COLO829 (cell line): ENCODE results near the gene CATSPER1.

Experiments
- DNase-seq: peaks from one replicate; pipeline ENCODE4 v3.0.0; 2012; ENCODE audit warnings: low spot score

CATSPER1 gene

DNA sequence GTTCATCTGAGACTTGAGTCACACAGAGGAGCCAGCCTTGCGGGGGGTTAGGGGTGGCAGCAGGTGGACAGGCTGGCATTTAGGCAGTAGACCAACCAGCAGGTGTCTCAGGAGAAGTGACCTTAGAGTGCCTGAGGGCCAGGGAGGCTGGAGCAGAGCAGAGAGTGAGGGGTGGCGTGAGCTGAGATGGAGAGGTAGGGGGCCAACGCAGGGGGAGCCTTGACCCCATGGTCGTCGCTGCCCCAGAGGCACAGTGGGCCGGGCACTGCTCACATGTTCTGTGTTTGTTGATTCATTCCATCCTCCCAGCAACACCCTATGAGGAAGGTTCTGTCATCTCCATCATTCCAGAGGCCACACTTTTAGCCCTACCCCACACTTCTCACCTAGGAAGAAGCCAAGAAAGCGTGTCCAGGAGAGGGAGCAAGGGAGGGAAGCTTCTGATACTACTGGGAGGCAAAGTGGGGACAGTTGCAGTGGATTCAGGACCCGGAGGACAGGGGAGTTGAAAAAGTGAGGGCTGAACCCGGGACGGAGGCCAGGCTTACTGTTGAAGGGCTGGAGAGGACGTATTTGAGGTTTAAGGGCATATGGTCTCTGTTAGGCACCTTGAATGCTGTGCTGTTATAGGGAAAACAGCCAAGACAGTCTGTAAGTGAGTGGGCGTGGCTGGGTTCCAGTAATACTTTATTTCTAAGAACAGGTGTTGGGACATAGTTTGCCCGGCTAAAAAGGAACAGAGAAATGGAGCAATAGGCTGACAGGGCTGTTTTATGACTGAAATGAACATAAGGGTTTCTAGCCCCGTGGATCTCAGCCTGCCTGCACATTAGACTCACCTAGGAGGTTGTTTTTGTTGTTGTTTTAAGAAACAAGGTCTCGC, 57.4 kb downstream of the CATSPER1 start:
- no peak for DNase-seq

DNA sequence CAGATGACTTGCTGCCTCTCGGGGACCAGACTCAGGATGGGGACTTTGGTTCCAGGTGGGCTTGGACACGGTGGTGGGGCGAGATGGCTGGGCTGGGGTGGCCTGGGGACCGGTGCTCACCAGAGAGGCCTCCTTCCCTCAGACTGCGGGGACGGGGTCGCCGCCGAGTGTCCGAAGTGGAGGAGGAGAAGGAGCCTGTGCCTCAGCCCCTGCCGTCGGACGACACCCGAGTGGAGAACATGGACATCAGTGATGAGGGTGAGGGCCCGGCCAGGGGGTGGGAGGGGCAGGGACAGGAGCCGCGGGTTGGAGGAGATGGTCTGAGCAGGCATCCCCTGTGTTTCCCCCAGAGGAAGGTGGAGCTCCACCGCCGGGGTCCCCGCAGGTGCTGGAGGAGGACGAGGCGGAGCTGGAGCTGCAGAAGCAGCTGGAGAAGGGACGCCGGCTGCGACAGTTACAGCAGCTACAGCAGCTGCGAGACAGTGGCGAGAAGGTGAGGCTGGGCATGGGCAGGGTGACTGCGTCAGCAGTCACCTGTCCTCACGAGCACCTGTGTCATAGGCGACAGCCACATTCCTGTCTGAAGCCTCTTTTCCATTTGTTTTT, 58.8 kb downstream of the CATSPER1 start:
- no peak for DNase-seq
